Brain pericyte (primary cell): Measurements from ENCODE around the gene ATP11A.
"Not testable (repeated sequence)": the region's sequence is repeated elsewhere in the genome, so short reads cannot be mapped to it uniquely, and the experiment has no call there.

Source experiments
- DNase-seq: peaks from one replicate; pipeline ENCODE4 v3.0.0-alpha.2; 2012; ENCODE audit warnings: low read depth, low spot score

Gene ATP11A

DNA sequence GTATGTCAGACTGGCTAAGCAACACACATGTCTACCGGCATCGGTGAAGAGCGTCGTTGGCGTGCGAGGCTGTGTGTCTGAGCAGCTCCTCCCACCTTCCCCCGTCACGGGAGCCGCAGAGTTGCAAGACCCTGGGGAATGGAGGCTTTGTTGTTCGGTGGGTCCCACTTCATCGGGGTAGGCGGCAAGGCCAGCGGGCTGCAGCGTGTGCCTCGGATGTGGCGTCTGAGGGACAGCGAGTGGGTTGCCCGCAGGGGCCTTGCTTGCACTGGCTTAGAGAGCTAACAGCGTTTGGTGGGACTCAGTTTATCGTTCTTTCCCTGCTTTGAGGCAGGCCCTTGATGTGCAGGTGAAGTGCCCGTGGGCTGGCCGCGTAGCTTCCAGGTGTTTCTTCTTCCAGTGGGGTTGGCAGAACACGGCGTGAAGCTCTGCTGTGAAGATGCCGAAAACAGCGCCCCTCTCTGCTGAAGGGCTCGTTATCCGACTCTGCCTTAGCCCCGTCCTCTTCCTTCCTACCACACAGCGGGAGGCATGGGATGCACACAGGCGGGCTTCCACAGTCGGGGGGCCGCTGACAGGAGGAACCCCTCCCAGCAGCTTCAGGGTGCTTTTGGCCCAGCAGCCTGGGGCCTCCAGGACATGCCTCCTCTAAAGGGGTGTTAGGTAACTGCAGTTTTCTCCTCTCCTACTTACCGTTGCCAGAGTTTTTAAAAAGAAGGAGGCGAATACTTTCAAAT lies 85.2 kb downstream of the ATP11A start:
- DNase-seq, result no peak

DNA sequence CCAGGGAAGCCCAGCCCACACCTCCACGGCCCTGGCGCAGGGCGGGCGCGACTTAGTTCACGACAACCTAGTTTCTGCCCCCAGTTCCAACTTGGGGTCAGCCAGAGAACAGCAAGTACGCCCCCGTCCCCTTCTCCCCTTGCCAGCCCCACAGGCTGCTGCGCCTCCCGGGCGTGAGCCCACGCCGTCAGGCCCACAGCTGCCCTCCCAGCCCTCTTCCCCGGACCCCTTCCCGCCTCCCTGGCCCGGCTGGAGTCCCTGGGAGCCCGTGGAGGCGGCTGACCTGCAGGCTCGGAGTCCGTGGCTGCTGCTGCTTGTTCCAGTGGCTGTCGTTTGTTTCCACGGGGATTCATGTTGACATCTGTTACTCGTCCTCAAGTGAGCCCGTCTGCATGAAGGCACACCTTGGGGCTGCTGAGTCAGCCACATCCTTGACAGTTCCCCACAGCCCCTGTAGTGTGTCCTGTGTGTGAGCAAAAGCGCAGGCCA lies 86.0 kb downstream of the ATP11A start:
- DNase-seq, result no peak

DNA sequence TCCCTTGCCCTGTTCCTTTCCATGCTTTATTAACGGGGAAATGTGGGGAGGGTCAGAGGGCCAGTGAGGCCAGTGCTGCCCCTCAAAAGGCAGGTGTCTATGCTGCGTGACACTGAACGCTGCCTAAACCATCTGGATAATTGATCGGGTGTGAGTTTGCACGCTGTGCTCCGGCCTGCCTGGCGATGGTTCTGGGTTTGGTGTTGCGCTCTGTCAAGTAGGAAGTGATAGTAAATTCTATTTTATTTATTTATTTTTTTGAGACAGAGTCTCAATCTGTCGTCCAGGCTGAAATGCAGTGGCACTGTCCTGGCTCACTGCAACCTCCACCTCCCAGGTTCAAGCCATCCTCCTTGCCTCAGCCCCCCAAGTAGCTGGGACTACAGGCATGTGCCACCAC lies 86.5 kb downstream of the ATP11A start:
- no peak for DNase-seq

DNA sequence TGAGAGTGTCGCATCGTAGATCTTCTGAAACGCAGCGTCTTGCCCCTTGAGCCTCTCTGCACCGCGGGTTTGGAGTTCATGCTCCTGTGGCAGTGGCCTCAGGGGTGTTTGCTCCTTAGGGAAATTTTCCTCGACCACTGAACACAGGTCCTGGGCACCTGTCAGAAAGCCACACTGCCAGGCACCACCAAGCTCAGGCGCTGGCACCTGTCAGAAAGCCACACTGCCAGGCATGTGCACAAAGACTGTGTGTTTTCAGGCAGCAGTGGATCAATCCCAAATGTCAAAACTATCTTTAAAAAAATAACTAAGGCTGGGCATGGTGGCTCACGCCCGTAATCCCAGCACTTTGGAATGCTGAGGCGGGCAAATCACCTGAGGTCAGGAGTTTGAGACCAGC lies 87.1 kb downstream of the ATP11A start:
- DNase-seq, result no peak

DNA sequence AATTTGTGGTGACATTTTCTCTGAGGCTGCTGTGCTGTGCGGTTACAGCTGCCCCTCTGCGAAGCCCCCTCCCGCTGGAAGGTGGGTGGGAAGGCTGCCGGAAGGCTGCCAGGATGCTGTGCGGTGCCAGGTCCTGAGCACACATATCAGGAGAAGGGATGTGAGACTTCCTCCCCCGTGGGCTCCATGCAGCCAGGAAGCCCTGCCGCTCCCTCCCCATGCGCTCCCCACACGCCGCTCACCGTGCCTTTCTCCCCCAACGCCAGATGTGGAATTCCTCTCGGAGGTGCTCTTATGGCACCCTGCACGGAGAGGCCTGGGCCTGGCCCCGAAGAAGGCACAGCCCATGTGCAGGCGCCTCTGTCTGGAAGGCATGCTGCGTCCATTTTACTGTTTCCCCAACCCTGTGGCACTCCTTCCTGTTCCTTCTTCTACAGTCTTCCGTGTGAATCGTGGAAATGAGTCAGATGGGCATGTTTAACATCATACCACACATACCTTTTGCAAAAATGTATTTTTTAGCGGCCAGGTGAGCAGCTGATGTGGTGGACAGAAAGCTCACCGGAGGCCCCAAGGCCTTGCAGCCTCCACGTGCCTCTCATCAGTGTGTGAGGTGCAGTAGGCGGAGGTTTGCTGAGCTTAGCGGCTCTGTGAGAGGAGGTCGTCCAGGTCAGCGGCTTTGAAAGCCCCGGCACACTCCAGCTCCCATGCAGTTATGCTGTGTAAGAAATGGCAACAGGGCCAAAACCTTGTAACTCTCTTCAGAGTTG lies 88.0 kb downstream of the ATP11A start:
- DNase-seq, result no peak

DNA sequence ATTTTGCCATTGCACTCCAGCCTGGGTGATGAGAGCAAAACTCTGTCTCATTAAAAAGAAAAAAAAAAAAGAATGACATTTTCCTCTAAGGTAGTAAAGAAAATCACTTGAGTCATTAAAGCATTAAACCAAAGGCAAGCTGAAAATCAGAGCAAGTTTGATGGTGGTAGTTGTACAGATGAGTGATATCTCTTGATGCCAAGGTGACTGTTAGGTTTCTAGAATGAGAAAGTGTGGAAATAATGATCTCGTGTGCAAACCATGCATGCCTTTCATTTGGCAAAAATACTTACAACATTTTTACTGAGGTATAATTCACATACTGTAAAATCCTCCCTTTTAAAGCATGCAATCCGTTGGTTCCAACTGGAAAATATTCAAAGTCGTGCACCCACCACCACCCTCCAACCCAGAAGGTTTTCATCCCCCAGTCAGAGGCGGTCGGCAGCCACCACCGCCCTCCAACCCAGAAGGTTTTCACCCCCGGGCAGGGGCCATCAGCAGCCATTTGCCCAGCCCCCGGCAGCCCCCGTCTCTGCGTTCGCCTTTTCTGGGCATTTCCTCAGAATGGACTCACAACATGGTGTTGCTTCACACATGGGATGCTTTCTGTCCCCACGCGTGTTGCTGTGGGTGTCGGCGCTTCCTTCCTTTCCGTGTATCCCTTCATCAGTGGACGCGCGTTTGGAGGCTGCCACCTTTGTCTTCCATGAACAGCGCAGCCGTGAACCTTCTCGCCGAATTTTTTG lies 90.2 kb downstream of the ATP11A start:
- no peak for DNase-seq

DNA sequence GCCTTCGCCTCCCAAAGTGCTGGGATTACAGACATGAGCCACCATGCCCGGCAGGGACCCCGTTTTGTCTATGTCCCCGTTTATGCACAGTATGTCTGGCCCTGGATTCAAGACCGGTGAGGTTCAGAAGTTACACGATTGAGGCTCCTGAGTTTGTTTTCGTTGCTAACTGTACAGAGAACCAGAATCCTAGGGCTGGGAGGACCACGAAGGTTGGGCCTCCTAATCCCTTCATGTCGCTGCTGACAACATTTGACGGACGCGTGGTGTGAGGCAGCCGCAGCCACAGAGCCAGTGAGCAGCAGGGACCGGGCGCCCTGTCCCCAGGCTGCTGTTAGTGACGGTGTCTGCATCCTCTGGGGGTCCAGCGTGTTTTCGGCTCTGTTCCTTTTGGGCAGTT lies 91.4 kb downstream of the ATP11A start:
- DNase-seq, result no peak

DNA sequence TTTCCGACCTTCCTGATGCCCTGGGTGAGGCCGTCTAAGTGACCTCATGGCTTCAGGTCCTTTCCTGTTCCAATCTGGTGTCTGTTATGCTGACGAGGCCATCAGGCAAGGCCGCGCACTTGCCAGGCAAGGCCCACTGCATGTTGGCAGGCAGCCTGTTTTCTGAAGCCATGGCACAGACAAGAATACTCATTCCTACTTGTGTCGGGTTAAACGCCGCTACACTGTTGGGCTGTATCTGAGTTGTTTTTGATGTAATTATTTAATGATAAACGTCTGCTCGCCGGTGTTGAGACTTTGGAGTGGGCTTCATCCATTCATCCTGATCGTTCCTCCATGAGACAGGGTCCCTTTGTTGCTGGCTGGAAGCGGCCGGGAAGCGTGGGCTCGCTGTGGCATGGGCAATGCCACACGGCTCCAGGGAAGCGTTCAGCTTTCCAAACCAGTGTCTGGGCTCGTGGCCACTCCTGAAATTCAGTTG lies 92.1 kb downstream of the ATP11A start:
- no peak for DNase-seq

DNA sequence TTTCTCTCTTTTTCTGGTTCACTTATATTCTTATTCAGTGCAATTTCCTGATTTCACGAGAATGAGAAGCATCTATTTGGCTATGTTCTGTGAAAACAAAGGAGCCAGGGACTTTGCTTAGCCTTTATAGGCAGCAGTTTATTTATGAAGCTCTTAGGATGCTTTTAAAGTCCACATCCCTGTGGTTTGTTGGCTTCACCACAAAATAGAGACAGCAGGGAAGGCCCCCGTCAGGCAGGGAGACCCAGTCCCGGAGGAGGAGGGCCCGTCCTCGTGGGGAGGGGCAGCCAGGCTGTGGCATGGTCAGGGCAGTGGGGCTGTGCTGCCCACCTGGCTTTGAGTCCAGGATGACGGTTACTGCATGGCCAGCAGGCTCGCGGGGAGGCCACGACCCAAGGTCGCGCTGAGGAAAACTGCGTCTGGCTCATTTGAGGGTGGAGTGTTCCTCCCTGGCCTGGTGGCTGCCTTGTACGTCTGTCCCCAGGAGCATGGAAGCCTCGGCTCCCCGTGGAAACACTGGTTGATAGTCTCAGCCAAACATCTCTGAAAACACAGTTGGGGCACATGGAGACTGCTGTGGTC lies 92.7 kb downstream of the ATP11A start:
- no peak for DNase-seq

DNA sequence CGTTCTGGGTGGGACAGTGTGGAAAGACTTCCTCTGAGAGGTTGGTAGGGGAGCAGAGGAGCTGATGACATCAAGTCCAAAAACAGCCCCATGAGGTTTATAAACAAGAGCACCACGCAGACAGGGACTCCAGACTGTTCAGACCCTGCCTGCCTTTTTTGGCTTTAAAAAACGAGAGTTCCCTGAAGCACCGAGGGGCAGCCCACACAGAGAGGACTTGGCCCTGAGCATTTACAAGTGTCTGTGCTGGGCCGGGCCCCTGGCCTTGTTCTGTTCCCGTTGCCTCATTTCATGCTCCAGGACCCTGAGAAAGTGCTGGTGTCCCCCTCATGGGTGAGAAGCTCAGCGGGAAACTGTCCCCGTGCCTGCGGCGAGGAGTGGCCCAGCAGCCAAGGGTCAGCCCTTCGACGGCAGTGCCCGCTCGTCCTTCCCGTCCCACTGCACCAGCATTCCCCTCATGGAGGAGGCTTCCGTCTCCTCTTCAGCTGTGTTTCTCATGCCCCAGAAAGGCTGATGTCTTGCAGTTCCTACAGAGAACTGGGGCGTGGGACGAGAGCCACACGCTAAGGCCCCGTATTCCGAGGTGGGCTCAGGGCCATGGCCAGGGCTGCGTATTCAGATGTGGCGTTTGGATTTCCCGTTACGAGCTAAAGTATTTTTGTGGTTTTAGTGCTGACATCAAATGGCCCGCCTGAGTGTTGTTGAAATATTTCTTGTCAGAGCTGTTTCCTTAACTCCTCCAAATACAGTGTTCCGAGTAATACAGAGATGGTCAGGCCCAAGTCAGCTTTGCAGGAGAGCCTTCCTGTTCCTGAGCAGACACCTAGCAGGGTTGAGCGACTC lies 93.5 kb downstream of the ATP11A start:
- no peak for DNase-seq

DNA sequence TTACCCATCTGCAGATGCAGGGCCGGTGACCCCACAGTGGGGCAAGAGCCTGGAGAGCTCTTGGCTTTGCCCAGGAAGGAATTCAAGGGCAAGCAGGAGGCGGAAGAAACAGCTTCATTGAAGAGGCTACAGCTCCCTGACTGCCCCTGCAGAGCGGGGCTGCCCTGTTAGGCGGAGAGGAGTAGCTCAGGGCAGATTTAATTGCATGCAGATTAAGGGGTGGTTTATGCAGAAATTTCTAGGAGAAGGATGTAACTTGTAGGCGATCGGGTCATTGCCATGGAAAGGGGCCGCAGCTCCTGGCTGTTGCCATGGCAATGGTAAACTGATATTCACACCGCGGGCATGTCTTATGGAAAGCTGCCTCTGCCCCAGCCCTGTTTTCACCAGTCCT lies 94.1 kb downstream of the ATP11A start:
- DNase-seq, result no peak

DNA sequence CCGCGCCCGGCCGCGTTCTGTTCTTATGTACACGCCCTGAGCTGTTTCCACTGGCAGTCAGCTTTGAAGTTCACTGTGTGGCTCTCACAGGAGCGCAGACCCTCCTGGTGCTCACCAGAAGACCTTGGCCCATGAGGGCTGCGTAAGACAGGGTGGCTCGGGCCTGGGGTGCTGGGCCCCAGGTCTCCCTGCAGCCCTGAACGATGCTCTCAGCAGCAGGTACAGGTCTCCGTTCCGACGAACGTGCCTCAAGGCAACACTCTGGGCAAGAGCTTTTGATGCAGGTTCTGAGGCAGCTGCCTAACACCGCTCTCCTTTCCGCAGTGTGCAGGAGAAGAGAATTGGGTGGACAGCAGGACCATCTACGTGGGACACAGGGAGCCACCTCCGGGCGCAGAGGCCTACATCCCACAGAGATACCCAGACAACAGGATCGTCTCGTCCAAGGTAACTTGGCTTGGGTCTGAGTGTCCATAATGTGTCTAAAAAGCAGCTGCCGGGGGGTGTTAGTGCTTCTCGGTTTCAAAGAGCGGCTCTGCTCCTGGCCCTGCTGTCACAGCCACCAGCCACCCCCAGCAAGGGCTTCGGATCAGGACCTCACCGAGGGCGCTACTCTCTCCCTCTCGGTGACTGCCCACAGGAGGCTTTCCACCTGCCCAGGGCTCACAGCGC lies 95.1 kb downstream of the ATP11A start:
- DNase-seq, result no peak

DNA sequence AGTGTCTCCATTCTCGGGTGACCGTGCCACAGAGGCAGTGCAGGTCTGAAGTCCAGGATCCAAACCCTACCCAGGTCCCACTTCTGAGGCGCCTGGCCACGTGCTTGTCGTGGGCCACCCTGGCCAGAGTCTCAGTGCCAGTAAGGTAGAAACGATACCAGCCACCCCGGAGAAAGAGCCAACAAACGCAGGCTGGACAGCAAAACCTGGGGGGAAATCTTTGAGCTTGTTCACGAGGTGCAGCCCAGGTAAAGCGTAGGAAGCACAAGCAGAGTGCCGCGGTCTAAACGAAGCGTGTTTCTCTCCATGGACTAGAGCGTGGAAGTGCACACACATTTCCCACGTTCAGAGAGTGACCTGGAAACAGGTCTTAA lies 95.6 kb downstream of the ATP11A start:
- DNase-seq, result no peak

DNA sequence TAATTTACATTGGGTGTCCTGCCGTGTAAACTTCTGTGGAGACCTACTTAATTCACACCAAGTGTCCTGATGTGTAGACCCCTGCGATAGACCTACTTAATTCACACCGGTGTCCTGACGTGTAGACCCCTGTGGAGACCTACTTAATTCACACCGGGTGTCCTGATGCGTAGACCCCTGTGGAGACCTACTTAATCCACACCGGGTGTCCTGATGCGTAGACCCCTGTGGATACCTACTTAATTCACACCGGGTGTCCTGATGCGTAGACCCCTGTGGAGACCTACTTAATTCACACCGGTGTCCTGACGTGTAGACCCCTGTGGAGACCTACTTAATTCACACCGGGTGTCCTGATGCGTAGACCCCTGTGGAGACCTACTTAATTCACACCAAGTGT lies 97.0 kb downstream of the ATP11A start:
- DNase-seq, result not testable (repeated sequence)

DNA sequence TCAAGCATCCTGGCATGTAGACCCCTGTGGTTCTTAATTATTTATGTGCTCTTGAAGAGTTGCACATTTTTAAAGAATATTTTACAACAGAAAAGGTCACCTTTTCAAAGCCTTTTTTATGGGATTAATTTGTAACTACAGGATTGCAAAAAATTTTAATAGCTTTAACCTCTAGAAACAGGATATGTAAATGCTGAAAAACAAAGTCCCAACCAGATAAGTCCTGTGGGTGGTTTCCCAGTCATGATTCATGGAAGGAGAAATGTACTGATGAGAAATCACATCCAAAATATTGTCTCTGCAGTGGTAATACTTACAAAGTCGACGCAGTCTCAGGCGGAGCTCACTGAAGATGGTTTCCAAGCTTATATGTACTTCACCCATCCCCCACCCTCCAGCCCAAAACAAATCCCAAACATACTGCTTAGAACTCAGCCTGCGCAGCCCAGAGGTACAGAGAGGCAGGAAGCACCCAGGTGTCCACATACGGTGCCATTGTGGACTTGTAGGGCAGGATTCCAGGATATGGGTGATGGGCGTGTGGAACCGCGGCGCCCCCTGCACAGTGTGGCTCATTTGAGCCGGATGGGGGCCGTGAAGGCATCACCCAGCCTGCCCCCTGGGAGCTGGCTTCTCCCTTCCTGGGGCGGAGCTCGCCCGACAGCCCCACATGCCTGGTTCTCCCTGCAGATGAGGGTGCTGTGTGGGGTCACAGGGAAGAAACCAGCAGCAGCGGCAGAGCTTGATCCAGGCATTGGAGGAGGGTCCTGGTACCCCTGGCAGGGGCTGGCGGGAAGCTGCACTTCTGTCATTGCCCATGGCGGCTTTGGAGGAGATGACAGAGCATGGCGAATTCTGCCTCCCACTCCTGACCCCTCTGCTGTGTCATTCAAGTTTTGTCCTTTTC lies 101.2 kb downstream of the ATP11A start:
- DNase-seq, result no peak

DNA sequence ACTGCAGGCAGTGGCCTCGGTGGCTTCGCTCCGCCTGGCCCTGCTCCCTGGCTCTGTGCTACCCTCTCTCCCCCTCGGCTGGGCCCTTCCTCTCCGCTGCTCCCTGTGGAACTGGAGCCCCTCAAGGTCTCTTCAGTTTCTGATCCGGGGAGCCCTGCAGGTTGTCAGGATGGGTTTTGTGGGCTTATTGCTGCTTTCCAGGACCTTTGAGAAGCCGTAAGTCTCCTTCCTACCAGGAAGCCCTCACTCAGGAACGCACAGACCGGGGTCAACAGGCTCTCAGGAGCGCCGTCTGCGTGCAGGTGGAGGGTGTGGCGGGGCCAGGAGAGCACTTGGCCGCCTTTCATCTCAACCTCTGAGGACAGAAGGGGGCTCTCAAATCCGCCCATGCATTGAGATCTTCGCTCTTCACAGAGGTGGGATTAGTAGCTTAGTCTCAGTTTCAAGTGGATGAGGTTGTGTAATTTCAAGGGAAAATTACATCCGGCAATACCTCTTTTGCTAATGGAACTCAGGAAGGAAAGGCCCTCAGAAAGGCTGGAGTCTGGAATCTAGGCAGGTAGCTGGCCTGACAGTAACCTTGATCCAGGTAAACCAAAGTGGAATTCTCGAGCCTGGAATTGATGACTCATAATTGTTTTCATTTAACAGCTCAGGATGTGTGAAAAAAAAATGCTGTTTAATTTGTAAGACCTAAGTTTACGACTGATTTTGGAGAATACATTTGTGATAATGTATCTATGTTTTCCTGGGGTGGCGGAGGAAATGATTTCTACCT lies 102.0 kb downstream of the ATP11A start:
- no peak for DNase-seq

DNA sequence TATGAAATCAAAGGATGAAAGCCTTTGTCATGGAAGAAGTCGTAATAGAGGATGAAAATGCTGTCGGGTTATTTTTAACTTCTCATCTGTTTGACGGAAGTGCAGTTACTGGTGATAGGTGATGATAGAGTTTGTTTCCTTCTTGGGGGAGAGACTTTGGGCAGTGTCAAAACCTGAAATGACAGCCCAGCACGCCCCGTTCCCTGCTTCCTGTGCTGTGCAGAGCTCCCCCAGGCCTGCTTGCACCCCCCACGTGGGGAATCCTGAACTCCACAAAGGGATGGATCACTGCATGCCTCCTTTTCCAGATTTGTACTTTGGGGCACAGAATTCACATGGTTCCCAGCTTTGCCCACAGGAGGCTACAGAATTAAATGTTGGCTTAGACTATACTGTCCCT lies 102.7 kb downstream of the ATP11A start:
- DNase-seq, result no peak

DNA sequence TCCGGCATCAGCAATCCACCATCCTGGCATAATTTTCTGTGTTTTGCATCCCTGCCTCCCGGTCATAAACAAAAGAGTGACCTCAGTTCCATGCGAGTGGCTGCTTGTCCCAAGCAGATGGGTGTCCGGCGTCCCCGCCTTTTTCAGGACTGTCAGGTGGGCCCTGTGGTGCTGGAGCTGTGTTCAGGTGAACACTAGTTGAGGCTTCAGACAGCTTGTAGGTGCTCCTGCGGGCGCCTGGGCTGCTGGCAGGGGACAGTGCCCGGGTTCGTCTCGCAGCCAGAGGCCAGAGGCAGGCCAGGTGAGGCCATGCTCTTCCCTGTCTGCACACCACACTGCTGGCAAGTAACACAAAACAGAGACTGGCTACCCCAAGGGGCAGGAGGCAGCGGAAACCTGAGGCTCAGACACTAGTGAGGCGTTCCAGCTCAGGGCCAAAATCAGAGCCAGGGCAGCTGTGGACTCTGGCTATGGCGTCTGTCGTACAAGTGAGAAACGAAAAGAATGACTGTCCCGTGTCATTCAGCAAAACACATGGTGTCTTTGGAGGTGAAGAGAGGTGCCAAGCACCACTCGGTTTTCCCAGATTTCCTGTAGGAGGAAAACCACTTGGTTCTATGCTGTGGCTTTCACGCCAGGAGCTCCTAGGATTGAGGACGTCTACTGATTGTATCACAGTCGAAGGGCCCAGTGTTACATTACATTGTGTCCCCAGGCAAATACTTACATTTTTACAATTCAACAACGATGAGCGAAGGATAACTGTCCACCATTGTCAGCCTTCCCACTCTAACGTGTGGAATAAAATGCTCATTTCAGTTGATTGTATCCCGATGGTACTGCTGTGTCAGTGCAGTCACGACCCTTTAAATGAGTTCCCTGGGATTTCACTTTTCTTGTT lies 104.0 kb downstream of the ATP11A start:
- DNase-seq, result no peak
